IMR-90 (cell line): ENCODE data around the gene ACHE. TPM values are rescaled to one million over a fixed set of nuclear protein-coding genes. Genes with fewer than 3 reads are reported as not detected.

Experiments used
- ATAC-seq: fragments of 200-7000 bp; cut with Tn5 transposase; 2 replicates; pipeline ENCODE4 v1.9.1; 2020; ENCODE audit warnings: low read depth, mild to moderate bottlenecking, moderate library complexity
- BruUV-seq: library from RNA; stranded (reverse); fragments of 400-500 nt; replicated peaks from 2 replicates; lab custom pipeline; 2021; lab: Mats Ljungman, UMichigan
- CTCF ChIA-PET: fragments of 300-600 bp; formaldehyde crosslinking; extraction: SDS; loops from one replicate; lab custom pipeline; 2021; ENCODE audit warnings: antibody characterized with exemption; lab: Yijun Ruan, JAX
- POLR2A ChIA-PET: fragments of 300-600 bp; sonication (Branson Sonifier 250); formaldehyde crosslinking; loops from one replicate; lab custom pipeline; 2022; ENCODE audit warnings: antibody characterized with exemption; ENCODE audit not compliant: unreplicated experiment; lab: Charles Lee
- DNase-seq: peaks from one replicate; pipeline ENCODE4 v3.0.0; 2013
- H2AFZ ChIP-seq: replicated peaks from 2 replicates; pipeline ENCODE3; 2013; ENCODE audit warnings: low read length, mild to moderate bottlenecking; ENCODE audit not compliant: poor library complexity
- H2AK5ac ChIP-seq: 2 replicates; pipeline ENCODE4 v1.6.1; 2013; ENCODE audit warnings: low read depth, low read length, inconsistent platforms
- H2AK9ac ChIP-seq: replicated peaks from 2 replicates; pipeline ENCODE3; 2013; ENCODE audit warnings: mild to moderate bottlenecking, low read depth, low read length, moderate library complexity; ENCODE audit not compliant: poor library complexity
- H2BK120ac ChIP-seq: 2 replicates; pipeline ENCODE4 v1.6.1; 2013; ENCODE audit warnings: low read depth, low read length, inconsistent platforms
- H2BK15ac ChIP-seq: 3 replicates; pipeline ENCODE4 v1.6.1; 2013; ENCODE audit warnings: low read depth, low read length, inconsistent platforms
- H2BK20ac ChIP-seq: 2 replicates; pipeline ENCODE4 v1.6.1; 2013; ENCODE audit warnings: low read depth, mild to moderate bottlenecking, inconsistent platforms, low read length, moderate library complexity
- H2BK5ac ChIP-seq: 2 replicates; pipeline ENCODE4 v1.6.1; 2013; ENCODE audit warnings: mild to moderate bottlenecking, low read depth, low read length, inconsistent platforms; ENCODE audit not compliant: poor library complexity, severe bottlenecking
- H3K14ac ChIP-seq: replicated peaks from 2 replicates; pipeline ENCODE4 v1.6.1; 2013; ENCODE audit warnings: low read depth, low read length, inconsistent platforms
- H3K18ac ChIP-seq: 2 replicates; pipeline ENCODE4 v1.6.1; 2013; ENCODE audit warnings: low read depth, low read length, control low read depth
- H3K23ac ChIP-seq: 2 replicates; pipeline ENCODE4 v1.6.1; 2013; ENCODE audit warnings: low read depth, low read length, inconsistent platforms
- H3K27ac ChIP-seq: 2 replicates; pipeline ENCODE4 v1.5.1; 2013; ENCODE audit warnings: mild to moderate bottlenecking, control low read depth, low read length; ENCODE audit not compliant: insufficient read depth
- H3K27me3 ChIP-seq: 2 replicates; pipeline ENCODE4 v1.6.1; 2013; ENCODE audit warnings: low read length; ENCODE audit not compliant: control insufficient read depth, insufficient read depth
- H3K36me3 ChIP-seq: 2 replicates; pipeline ENCODE4 v1.6.1; 2013; ENCODE audit warnings: low read length, mixed read lengths; ENCODE audit not compliant: control insufficient read depth, insufficient read depth
- H3K4ac ChIP-seq: 2 replicates; pipeline ENCODE4 v1.6.1; 2013; ENCODE audit warnings: low read depth, low read length, inconsistent platforms
- H3K4me1 ChIP-seq: 2 replicates; pipeline ENCODE4 v1.6.1; 2013; ENCODE audit warnings: low read length, mixed read lengths; ENCODE audit not compliant: control insufficient read depth, insufficient read depth
- H3K4me2 ChIP-seq: 2 replicates; pipeline ENCODE4 v1.6.1; 2013; ENCODE audit warnings: low read depth, mild to moderate bottlenecking, control low read depth, low read length, moderate library complexity
- H3K4me3 ChIP-seq: 2 replicates; pipeline ENCODE4 v1.5.1; 2013; ENCODE audit warnings: low read depth, mild to moderate bottlenecking, control low read depth, low read length, moderate library complexity; ENCODE audit not compliant: insufficient read depth
- H3K56ac ChIP-seq: 2 replicates; pipeline ENCODE4 v1.6.1; 2013; ENCODE audit warnings: low read length, inconsistent platforms; ENCODE audit not compliant: insufficient read depth; ENCODE audit errors: extremely low read depth
- H3K79me1 ChIP-seq, 2 experiments: 2 replicates each; pipeline ENCODE4 v1.6.1; 2013; ENCODE audit warnings: low read length in 2 of 2, inconsistent platforms in 1 of 2, low read depth in 1 of 2
- H3K9ac ChIP-seq: 2 replicates; pipeline ENCODE4 v1.6.1; 2013; ENCODE audit warnings: low read depth, low read length, control low read depth
- H3K9me1 ChIP-seq: 2 replicates; pipeline ENCODE4 v1.6.1; 2013; ENCODE audit warnings: low read length, inconsistent platforms; ENCODE audit not compliant: insufficient read depth
- H3K9me3 ChIP-seq: 2 replicates; pipeline ENCODE4 v1.6.1; 2013; ENCODE audit warnings: low read length; ENCODE audit not compliant: control insufficient read depth, insufficient read depth
- H4K20me1 ChIP-seq: 2 replicates; pipeline ENCODE4 v1.6.1; 2013; ENCODE audit warnings: low read length, inconsistent platforms; ENCODE audit not compliant: insufficient read depth
- H4K5ac ChIP-seq: 2 replicates; pipeline ENCODE4 v1.6.1; 2013; ENCODE audit warnings: mild to moderate bottlenecking, low read depth, low read length, control low read depth
- H4K8ac ChIP-seq, 2 experiments: 2 replicates each; pipeline ENCODE4 v1.6.1; 2013; ENCODE audit warnings: low read depth in 2 of 2, low read length in 2 of 2, control low read depth in 1 of 2, inconsistent platforms in 1 of 2
- H4K91ac ChIP-seq: 2 replicates; pipeline ENCODE4 v1.6.1; 2013; ENCODE audit warnings: low read depth, low read length, inconsistent platforms; ENCODE audit not compliant: insufficient read depth
- BHLHE40 ChIP-seq: fragments of 150-350 bp; IDR thresholded peaks from 2 replicates; pipeline ENCODE4 v1.6.1; 2016; ENCODE audit warnings: mild to moderate bottlenecking, low read depth, low read length
- CEBPB ChIP-seq: IDR thresholded peaks from 2 replicates; pipeline ENCODE4 v1.6.1; 2012; ENCODE audit warnings: low read depth, low read length, improper control_type of control experiment
- CHD1 ChIP-seq: IDR thresholded peaks from 2 replicates; pipeline ENCODE4 v1.6.1; 2012; ENCODE audit warnings: low read depth, low read length, improper control_type of control experiment
- FOS ChIP-seq: fragments of 150-350 bp; IDR thresholded peaks from 2 replicates; pipeline ENCODE4 v1.6.1; 2016; ENCODE audit warnings: low read depth, low read length
- MAFK ChIP-seq: IDR thresholded peaks from 2 replicates; pipeline ENCODE4 v1.6.1; 2012; ENCODE audit warnings: low read depth, low read length, improper control_type of control experiment
- MAZ ChIP-seq: IDR thresholded peaks from 2 replicates; pipeline ENCODE4 v1.6.1; 2012; ENCODE audit warnings: low read depth, mild to moderate bottlenecking, low read length, improper control_type of control experiment, moderate library complexity, borderline replicate concordance
- MXI1 ChIP-seq: IDR thresholded peaks from 2 replicates; pipeline ENCODE4 v1.6.1; 2012; ENCODE audit warnings: low read depth, mild to moderate bottlenecking, low read length, moderate library complexity, borderline replicate concordance
- NFE2L2 ChIP-seq: fragments of 150-350 bp; IDR thresholded peaks from 2 replicates; pipeline ENCODE4 v1.6.1; 2016; ENCODE audit warnings: low read depth, mild to moderate bottlenecking, low read length
- POLR2A ChIP-seq: IDR thresholded peaks from 2 replicates; pipeline ENCODE4 v1.6.1; 2012; ENCODE audit warnings: mild to moderate bottlenecking, low read depth, low read length
- RAD21 ChIP-seq: IDR thresholded peaks from 2 replicates; pipeline ENCODE4 v1.6.1; 2012; ENCODE audit warnings: low read length, improper control_type of control experiment
- RCOR1 ChIP-seq: IDR thresholded peaks from 2 replicates; pipeline ENCODE4 v1.6.1; 2012; ENCODE audit warnings: mild to moderate bottlenecking, low read length, improper control_type of control experiment; ENCODE audit not compliant: insufficient replicate concordance
- RFX5 ChIP-seq: IDR thresholded peaks from 2 replicates; pipeline ENCODE4 v1.8.0; 2012; ENCODE audit warnings: low read depth, mild to moderate bottlenecking, low read length, moderate library complexity
- SMC3 ChIP-seq: fragments of 150-350 bp; IDR thresholded peaks from 2 replicates; pipeline ENCODE4 v1.6.1; 2016; ENCODE audit warnings: low read depth, mild to moderate bottlenecking, antibody characterized with exemption, low read length, moderate library complexity
- WGBS, 2 experiments: methylation state at CpG; one replicate each; pipeline versions ENCODE4 v1.1.5 to v1.1.7; 2013; ENCODE audit warnings: missing lambda C conversion rate in 2 of 2; ENCODE audit not compliant: insufficient read length in 1 of 2; ENCODE audit errors: extremely low coverage in 2 of 2; 5-methylcytosine and 5-hydroxymethylcytosine counted together
- dilution Hi-C: fragments of 300-500 bp; cut with HindIII; formaldehyde crosslinking; loops from one replicate; pipeline ENCODE4 v1.14.3; 2018; ENCODE audit warnings: low sequenced_read_pairs; ENCODE audit not compliant: unreplicated experiment
- in situ Hi-C: fragments of 300-500 bp; cut with MboI; formaldehyde crosslinking; loops from 3 replicates; pipeline ENCODE4 v1.14.3; 2019; ENCODE audit warnings: low sequenced_read_pairs, inconsistent platforms, mixed read lengths
- intact Hi-C: fragments of 100-400 bp; cut with micrococcal nuclease; formaldehyde crosslinking; loops from 2 replicates; pipeline ENCODE4 v1.10.0; 2022
- polyA plus RNA-seq, 3 experiments: library from polyadenylated mRNA; depleted of rRNA; stranded (reverse); fragments of >200 nt; gene quantifications; 2 replicates each; pipeline ENCODE4 v1.2.3, GENCODE V29; 2012; ENCODE audit warnings: low replicate concordance in 1 of 3
- total RNA-seq: library from RNA; depleted of rRNA; stranded (reverse); fragments of >200 nt; gene quantifications from 2 replicates; pipeline ENCODE4 v1.2.3, GENCODE V29; 2012
- TF ChIP-seq, protein P1 (sequence below): conservative IDR thresholded peaks from 2 replicates; pipeline ENCODE4 v1.5.1; 2012; ENCODE audit warnings: mild to moderate bottlenecking, low read depth, low read length, improper control_type of control experiment
- TF ChIP-seq, protein P2 (sequence below): fragments of 150-350 bp; IDR thresholded peaks from 2 replicates; pipeline ENCODE4 v1.6.1; 2017; ENCODE audit warnings: mild to moderate bottlenecking, antibody characterized with exemption, low read length, low read depth
- TF ChIP-seq, protein P3 (sequence below): fragments of 150-350 bp; IDR thresholded peaks from 2 replicates; pipeline ENCODE4 v1.6.1; 2016; ENCODE audit warnings: low read depth, mild to moderate bottlenecking, low read length, moderate library complexity, borderline replicate concordance

Gene ACHE
- total and polyA plus RNA-seq, 2 of the 4 experiments (the other 2 are of a cell fraction): 0.41 TPM; not detected in 1

DNA sequence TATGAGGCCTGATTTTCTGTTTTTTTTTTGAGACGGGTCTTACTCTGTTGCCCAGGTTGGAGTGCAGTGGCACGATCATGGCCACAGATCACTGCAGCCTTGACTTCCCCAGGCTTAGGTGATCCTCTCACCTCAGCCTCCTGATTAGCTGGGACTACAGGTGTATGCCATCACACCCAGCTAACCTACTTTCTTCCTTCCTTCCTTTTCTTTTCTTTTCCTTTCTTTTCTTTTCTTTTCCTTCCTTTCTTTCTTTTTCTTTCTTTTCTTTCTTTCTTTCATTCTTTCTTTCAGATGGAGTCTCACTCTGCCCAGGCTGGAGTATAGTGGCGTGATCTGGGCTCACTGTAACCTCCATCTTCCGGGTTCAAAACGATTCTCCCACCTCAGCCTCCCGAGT lies 17.0 kb downstream of the ACHE start:
- Histone ChIP-seq H3K79me1 (peaks cover 29 to 56% of the 10 kb centered on the region in 2 experiments), H3K4me2 (no peak overlapping the region), H2BK15ac (no peak overlapping the region), H4K91ac (no peak overlapping the region), H2BK20ac (no peak overlapping the region), H3K23ac (no peak overlapping the region), H3K27me3 (no peaks in the 10 kb centered on the region), H3K56ac (no peak overlapping the region), H4K8ac (no peak overlapping the region), H3K14ac (no peak overlapping the region), H3K36me3 (peaks cover 53% of the 10 kb centered on the region), H3K9me3 (no peaks in the 10 kb centered on the region), H4K5ac (no peak overlapping the region), H2AK5ac (no peak overlapping the region), H3K9ac (no peak overlapping the region), H3K9me1 (peaks cover 5% of the 10 kb centered on the region; the same call in 1 of the 2 replicates), H3K4ac (no peak overlapping the region), H2AK9ac (no peak overlapping the region), H3K18ac (no peak overlapping the region), H2AFZ (no peak overlapping the region), H4K20me1 (peaks cover 56% of the 10 kb centered on the region), H2BK5ac (no peak overlapping the region), H3K4me1 (peaks cover 11% of the 10 kb centered on the region), H3K27ac (no peak overlapping the region), H2BK120ac (no peak overlapping the region), H3K4me3 (no peak overlapping the region)
- BruUV-seq: no TSS peak
- intact Hi-C loops (no loop called here), dilution Hi-C loops (no loop called here), in situ Hi-C loops (no loop called here)
- WGBS, 2 experiments: 84% methylated on average over 2 of the region's 6 CpGs; no CpG with 5 or more reads in 1 of the 2 experiments
- no peak for ATAC-seq
- TF ChIP-seq NFE2L2 (no peak), MAFK (no peak), RAD21 (no peak), CHD1 (no peak), RCOR1 (no peak), POLR2A (no peak), RFX5 (no peak), CEBPB (no peak), MAZ (no peak), MXI1 (no peak), BHLHE40 (no peak), SMC3 (no peak), FOS (no peak)
- TF ChIP-seq, protein P1, sequence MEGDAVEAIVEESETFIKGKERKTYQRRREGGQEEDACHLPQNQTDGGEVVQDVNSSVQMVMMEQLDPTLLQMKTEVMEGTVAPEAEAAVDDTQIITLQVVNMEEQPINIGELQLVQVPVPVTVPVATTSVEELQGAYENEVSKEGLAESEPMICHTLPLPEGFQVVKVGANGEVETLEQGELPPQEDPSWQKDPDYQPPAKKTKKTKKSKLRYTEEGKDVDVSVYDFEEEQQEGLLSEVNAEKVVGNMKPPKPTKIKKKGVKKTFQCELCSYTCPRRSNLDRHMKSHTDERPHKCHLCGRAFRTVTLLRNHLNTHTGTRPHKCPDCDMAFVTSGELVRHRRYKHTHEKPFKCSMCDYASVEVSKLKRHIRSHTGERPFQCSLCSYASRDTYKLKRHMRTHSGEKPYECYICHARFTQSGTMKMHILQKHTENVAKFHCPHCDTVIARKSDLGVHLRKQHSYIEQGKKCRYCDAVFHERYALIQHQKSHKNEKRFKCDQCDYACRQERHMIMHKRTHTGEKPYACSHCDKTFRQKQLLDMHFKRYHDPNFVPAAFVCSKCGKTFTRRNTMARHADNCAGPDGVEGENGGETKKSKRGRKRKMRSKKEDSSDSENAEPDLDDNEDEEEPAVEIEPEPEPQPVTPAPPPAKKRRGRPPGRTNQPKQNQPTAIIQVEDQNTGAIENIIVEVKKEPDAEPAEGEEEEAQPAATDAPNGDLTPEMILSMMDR: no peak
- TF ChIP-seq, protein P2, sequence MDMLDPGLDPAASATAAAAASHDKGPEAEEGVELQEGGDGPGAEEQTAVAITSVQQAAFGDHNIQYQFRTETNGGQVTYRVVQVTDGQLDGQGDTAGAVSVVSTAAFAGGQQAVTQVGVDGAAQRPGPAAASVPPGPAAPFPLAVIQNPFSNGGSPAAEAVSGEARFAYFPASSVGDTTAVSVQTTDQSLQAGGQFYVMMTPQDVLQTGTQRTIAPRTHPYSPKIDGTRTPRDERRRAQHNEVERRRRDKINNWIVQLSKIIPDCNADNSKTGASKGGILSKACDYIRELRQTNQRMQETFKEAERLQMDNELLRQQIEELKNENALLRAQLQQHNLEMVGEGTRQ: no peak
- TF ChIP-seq, protein P3, sequence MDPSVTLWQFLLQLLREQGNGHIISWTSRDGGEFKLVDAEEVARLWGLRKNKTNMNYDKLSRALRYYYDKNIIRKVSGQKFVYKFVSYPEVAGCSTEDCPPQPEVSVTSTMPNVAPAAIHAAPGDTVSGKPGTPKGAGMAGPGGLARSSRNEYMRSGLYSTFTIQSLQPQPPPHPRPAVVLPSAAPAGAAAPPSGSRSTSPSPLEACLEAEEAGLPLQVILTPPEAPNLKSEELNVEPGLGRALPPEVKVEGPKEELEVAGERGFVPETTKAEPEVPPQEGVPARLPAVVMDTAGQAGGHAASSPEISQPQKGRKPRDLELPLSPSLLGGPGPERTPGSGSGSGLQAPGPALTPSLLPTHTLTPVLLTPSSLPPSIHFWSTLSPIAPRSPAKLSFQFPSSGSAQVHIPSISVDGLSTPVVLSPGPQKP: no peak
- ChIA-PET CTCF (no interaction called here), POLR2A (interaction anchor here (0.6 kb wide), 1 partner anchor 12 kb away, joined by 4 read pairs; no protein-coding TSS in a partner anchor)
- no peak for DNase-seq
